GM18508 (cell line): Measurements from ENCODE around the gene ADSS1.
"Not testable (repeated sequence)": the region's sequence is repeated elsewhere in the genome, so short reads cannot be mapped to it uniquely, and the experiment has no call there.

ENCODE experiments used
- ATAC-seq: cut with Tn5 transposase; IDR thresholded peaks from one replicate; pipeline ENCODE4 v1.9.1; 2021; ENCODE audit warnings: moderate number of reproducible peaks; ENCODE audit not compliant: insufficient read depth, unreplicated experiment

The ADSS1 gene

GRCh38 chr14:104743461-104744380, 19.7 kb downstream of the ADSS1 start:
- ATAC-seq = no peak

GRCh38 chr14:104744484-104744883, 20.5 kb downstream of the ADSS1 start:
- no peak for ATAC-seq

- no peak for ATAC-seq
Observed at GRCh38 chr14:104745431-104745830, 21.4 kb downstream of the ADSS1 start.

GRCh38 chr14:104746071-104746545, 22.1 kb downstream of the ADSS1 start:
- ATAC-seq = no peak

GRCh38 chr14:104746934-104747481, 23.0 kb downstream of the ADSS1 start:
- no peak for ATAC-seq

GRCh38 chr14:104747876-104748275, 23.8 kb downstream of the ADSS1 start:
- ATAC-seq = no peak

GRCh38 chr14:104749111-104749649, 25.2 kb downstream of the ADSS1 start:
- ATAC-seq = no peak

- no peak for ATAC-seq
Observed at GRCh38 chr14:104750056-104750752, 26.2 kb downstream of the ADSS1 start.

- not testable (repeated sequence) for ATAC-seq
Observed at GRCh38 chr14:104750753-104751057, 26.7 kb downstream of the ADSS1 start.

- no peak for ATAC-seq
Observed at GRCh38 chr14:104751539-104752422, 27.8 kb downstream of the ADSS1 start.

GRCh38 chr14:104752423-104752734, 28.4 kb downstream of the ADSS1 start:
- peak; percentile 39 for ATAC-seq

- peak; percentile 71 for ATAC-seq
Observed at GRCh38 chr14:104752735-104753527, 28.9 kb downstream of the ADSS1 start, which contains the start of gene SIVA1. TSS of gene SIVA1 (plus strand) at chr14:104753147. CDS start at chr14:104753202, 55 bp downstream.

- no peak for ATAC-seq
Observed at GRCh38 chr14:104753528-104754212, 29.6 kb downstream of the ADSS1 start.

GRCh38 chr14:104754213-104754851, 30.3 kb downstream of the ADSS1 start:
- no peak for ATAC-seq

GRCh38 chr14:104755621-104756020, 31.6 kb downstream of the ADSS1 start:
- no peak for ATAC-seq

GRCh38 chr14:104756477-104757237, 32.6 kb downstream of the ADSS1 start:
- ATAC-seq = no peak

GRCh38 chr14:104757238-104757585, 33.2 kb downstream of the ADSS1 start:
- ATAC-seq = no peak
